Coronary artery (tissue), 2 donors: ENCODE results near the gene ZSWIM9.

Experiments
- DNase-seq: peaks from one replicate; pipeline ENCODE4 v3.0.0-alpha.2; 2017; ENCODE audit warnings: low spot score
- H3K27ac ChIP-seq, 2 donors: fragments of 200-600 bp; sonication (generic); one replicate each; pipeline ENCODE4 v1.5.1; 2016 to 2019
- H3K4me3 ChIP-seq: fragments of 200-600 bp; sonication (generic); 2 replicates; pipeline ENCODE4 v1.5.1; 2016; ENCODE audit warnings: mild to moderate bottlenecking, moderate library complexity
- TF ChIP-seq, protein P1 (sequence below): fragments of 200-600 bp; sonication (generic); IDR thresholded peaks from one replicate; pipeline ENCODE4 v1.5.1; 2019; ENCODE audit warnings: antibody characterized with exemption

The ZSWIM9 gene

DNA sequence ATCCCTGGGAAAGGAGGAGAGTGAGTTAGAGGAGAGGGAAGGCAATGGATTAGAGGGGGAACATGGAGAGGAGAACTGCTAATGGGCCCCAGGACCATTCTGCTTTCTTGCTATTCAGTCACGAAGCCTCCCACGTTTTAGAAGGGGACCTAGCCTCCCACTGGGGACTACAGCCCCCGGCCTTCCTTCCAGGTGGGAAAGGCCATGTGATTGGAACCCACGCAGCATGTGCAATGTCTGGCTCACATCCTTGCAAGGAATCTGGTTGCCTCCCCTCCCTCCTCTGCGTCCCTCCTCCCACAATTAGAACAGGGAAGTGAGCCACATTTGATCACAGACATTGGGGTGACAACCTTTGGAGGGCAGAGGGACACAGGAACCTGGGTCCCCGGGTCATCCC is 37.4 kb upstream of the ZSWIM9 start:
- TF ChIP-seq, protein P1, sequence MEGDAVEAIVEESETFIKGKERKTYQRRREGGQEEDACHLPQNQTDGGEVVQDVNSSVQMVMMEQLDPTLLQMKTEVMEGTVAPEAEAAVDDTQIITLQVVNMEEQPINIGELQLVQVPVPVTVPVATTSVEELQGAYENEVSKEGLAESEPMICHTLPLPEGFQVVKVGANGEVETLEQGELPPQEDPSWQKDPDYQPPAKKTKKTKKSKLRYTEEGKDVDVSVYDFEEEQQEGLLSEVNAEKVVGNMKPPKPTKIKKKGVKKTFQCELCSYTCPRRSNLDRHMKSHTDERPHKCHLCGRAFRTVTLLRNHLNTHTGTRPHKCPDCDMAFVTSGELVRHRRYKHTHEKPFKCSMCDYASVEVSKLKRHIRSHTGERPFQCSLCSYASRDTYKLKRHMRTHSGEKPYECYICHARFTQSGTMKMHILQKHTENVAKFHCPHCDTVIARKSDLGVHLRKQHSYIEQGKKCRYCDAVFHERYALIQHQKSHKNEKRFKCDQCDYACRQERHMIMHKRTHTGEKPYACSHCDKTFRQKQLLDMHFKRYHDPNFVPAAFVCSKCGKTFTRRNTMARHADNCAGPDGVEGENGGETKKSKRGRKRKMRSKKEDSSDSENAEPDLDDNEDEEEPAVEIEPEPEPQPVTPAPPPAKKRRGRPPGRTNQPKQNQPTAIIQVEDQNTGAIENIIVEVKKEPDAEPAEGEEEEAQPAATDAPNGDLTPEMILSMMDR = no peak
- DNase-seq = no peak
- no peak overlapping the region for H3K4me3 ChIP-seq
- H3K27ac ChIP-seq = no peak overlapping the region

DNA sequence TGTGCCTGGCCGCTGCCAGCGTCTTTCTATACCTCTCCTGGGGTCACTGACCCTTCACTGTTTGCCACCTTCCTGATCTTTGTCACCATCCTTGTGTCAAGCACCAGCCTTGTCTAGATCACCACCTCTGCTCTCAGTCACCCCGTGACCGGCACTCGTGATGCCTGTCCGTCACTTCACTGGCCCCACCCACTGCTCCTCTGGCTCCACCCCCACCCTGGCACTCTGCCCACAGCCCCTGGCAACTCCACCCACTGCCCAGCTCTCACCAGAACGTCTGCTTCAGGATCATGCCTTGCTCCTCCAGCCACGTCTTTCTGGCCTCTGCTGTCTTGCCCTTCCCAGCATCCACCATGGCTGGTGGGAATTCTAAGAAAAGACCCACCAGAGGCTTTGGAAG is 35.1 kb upstream of the ZSWIM9 start:
- DNase-seq = no peak
- no peak overlapping the region for H3K27ac ChIP-seq
- TF ChIP-seq, protein P1 = no peak
- no peak overlapping the region for H3K4me3 ChIP-seq

DNA sequence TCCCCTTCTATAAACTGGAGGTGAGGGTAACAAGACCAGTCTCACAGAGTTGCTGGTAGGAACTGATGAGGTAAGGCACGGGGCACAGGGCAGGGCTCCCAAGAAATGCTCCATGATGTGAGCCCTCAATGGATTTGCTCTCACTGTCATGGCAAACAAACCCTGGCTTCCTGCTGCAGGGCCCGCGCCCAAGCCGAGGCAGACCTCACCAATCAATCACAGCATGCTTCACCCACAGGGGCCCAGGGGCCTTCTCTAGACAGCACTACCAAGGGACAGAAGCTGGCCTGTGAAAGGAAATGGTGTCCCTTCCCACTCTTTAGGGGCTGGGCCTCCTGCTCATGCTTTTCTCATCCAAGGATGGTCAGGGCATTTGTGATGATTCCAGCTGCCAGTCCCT is 33.9 kb upstream of the ZSWIM9 start:
- TF ChIP-seq, protein P1 = no peak
- Histone ChIP-seq H3K4me3 (no peak overlapping the region), H3K27ac (no peak overlapping the region)
- DNase-seq = no peak

DNA sequence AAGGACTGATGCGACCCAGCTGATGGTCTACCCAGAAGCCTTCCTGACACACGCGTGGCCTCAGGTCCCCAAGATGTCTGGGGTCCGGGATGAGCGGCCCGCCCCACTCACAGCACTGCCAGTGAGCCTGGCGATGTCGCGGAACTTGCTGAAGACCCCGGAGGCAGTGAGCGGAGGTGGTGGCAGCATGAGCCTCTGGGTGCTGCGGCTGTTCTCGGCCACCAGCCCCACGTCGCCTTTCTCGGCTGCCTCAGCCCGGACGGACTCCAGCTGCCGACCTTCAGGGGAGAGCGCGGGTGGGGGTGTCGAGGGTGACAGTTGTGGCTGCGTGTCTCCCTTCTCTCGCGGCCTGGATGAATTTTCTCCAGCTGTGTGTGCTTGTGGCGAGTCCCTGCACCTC is 33.1 kb upstream of the ZSWIM9 start:
- TF ChIP-seq, protein P1 = no peak
- DNase-seq = no peak
- no peak overlapping the region for H3K4me3 ChIP-seq
- no peak overlapping the region for H3K27ac ChIP-seq

DNA sequence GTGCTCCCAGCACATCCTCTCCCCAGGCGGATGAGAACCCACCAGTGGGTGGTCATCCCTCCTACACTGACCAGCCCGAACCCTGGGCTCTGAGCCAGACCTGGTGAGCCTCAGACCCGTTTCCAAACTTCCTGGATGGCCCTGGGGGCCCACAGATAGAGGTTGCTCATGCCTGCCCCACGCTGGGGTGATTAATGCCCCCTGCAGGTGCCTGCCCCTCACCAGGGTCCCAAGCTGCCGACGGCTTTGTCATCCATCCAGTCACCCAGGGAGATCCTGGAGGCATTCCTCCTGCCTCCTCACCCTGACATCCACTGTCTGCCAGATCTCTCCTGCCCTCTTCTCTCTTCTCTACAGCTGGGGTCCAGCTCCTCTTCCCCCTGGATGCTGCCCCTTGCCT is 31.4 kb upstream of the ZSWIM9 start:
- TF ChIP-seq, protein P1 = no peak
- DNase-seq = no peak
- no peak overlapping the region for H3K27ac ChIP-seq
- H3K4me3 ChIP-seq = no peak overlapping the region

GRCh38 chr19:48147597-48148175 is 22.8 kb upstream of the ZSWIM9 start:
- DNase-seq = no peak
- no peak overlapping the region for H3K4me3 ChIP-seq
- TF ChIP-seq, protein P1 = no peak

DNA sequence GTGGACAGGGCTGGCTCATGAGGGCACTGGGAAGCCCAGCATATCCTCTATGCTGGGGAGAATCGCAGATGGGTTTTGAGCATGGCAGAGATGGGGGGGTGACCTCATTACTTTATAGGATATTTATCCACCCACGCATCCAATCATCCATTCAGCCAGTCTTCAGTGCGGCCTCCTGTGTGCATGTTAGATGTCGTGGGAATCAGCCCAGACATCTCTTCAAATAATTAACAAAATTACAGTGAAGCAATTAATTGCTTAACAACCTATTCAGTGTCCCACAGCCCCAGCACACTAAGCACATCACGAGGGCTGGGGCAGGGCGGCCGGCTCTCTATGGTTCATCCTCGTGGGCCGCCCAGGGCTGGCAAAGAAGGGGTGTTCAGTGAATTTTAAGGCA is 21.9 kb upstream of the ZSWIM9 start:
- TF ChIP-seq, protein P1 = no peak
- Histone ChIP-seq H3K27ac (no peak overlapping the region), H3K4me3 (no peak overlapping the region)
- no peak for DNase-seq

More at GRCh38 chr19:48147597-48148175, 22.8 kb upstream of the ZSWIM9 start:
- no peak overlapping the region for H3K27ac ChIP-seq
